HL-60/S4 treated with retinoic acid at 250 ng/mL for 4 days and 3 days (cell line): Measurements from ENCODE around the gene ITPKB.
"Not testable (repeated sequence)": the region's sequence is repeated elsewhere in the genome, so short reads cannot be mapped to it uniquely, and the experiment has no call there.

Source experiments
- in situ Hi-C: fragments of 300-500 bp; cut with MboI; formaldehyde crosslinking; loops from 2 replicates; pipeline ENCODE4 v1.7.0; 2022; ENCODE audit warnings: low sequenced_read_pairs

The ITPKB gene

DNA sequence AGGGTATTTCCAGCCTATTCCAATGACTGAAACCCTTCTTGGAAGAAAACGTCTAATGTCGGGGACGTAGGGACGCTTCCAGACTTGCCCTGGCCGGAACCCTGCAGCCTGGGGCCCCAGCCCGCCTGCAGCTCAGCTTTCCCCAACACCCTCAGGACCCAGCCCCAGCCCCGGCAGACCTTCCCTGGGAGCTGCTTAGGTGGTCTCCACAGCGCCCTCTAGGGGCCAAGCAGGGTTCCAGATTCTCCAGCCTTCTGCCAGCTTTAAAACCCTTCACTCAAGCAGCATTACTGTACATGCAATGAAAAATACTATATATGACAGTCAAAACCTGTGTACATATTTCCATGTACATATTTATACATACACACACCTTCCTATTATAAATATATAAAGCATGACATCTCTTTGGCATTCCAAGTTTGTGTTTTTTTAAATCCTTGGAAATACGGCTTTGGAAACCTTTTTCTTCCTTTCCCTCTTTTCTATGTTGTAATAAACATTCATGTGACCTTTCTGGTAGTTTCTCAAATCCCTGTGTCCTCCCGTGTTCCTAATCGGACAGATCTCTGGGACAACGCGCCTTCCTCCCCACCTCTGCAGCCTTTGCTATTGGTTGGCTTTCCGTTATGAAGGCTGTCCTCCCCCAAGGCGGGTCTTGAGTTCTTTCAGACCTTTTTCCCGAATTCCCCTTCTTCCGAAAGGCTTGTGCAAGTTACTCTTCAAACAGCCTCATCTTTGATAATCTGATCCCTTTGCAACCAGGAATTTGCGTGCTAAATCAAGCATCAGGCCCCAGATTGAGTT, 130.2 kb downstream of the ITPKB start:
- in situ Hi-C loops = no loop called here

- in situ Hi-C loops = no loop called here
These were observed 131.3 kb downstream of the ITPKB start for GRCh38 chr1:226607821-226608220.

GRCh38 chr1:226607268-226607660, 131.8 kb downstream of the ITPKB start:
- in situ Hi-C loops = no loop called here

- in situ Hi-C loops = no loop called here
These were observed 132.5 kb downstream of the ITPKB start for GRCh38 chr1:226606311-226607267.

- in situ Hi-C loops = no loop called here
These were observed 133.6 kb downstream of the ITPKB start for GRCh38 chr1:226605318-226605950.

DNA sequence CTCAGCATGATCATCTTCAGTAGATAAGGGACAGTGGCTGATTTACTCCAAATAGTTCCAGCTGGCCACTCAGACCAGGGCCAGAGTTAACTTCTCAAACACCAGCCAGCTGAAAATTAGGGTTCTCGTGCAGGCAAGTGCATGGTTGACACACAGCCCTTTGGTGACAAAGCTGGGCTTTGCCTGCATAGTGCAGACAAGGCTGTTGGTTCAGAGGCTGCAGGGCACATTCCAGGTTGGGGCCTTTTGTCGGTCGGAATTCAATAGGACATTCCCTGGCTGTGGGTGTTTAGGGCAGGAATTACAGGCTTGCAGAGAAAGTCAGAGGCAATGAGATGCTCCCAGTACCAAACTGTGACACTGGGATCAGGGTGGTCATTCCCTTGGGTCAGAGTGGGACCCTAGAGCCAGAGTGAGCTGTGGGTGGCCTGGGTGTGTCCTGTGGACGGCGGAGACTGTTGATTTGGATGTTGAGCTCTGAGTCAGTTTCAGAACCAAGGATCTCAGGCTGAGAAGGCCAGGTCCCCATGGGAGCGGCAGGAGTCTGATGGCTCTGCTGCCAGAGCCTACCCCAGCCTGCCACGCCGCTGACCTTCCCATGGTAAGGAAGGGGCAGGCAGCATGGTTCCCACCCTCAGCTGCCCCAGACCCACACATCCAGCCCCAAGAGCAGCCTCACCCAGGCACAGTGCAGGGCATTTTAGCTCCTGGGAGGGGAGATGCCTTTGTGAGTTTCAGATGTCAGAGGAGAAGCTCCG, 134.3 kb downstream of the ITPKB start:
- in situ Hi-C loops = no loop called here

GRCh38 chr1:226603858-226604559, 135.1 kb downstream of the ITPKB start:
- in situ Hi-C loops = no loop called here

GRCh38 chr1:226603022-226603857, 135.8 kb downstream of the ITPKB start:
- in situ Hi-C loops = no loop called here

DNA sequence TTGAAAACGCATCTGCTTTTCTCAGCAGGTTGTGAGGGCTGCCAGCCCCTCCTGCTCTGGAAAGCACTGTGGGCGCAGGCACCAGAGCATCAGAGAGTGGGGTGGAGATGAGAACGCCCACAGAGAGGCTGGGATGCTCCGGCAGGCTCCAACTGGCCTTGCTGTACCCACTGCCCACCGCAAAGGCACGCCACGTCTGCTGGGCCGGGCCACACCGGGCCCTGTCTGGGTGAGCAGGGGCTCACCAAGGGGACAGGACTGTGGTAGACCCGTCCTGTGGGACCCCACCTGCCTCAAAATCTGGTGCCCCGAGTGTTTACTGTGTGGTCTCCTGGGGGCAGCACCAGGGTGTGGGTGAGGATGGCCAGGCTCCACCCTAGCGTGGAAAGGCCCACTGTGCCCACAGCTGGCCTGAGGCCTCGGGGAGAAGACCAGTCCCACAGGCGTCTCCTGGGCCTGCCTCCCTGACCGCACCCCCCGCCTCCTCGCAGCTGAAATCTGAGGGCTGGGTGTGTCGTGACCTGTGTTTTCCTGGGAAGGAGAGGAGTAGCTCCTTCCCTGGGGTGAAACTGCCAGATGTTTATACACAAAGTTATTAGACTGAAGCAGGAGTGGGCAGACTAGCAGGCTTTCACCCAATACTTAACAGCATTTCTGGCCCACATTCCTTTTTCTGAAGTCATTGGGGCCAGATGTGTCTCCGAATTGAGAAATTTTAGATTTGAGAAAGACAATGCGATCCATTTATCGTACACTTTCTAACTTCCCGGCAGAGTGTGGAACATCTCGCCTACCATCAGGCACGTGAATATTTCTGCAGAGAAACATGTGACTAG, 136.7 kb downstream of the ITPKB start:
- in situ Hi-C loops = no loop called here

DNA sequence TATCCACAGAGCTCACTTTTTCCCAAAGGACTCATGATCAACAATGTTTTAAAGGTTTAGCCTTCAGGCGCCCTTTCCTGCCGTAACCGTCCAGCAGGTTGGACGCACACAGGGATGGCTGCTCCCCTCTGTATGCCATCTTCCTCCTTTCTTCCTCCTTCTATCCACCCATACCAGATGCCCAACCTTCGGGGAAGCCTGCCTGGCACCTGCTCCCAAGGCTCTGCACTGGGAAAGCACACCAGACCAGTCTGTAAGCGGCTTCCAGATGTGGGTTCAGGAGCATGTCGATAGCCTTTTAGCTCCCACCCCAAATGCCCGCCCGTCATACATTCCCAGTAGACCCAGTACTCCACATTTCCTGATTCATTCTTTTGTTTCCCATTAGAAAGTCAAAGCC, 137.6 kb downstream of the ITPKB start:
- in situ Hi-C loops = no loop called here

DNA sequence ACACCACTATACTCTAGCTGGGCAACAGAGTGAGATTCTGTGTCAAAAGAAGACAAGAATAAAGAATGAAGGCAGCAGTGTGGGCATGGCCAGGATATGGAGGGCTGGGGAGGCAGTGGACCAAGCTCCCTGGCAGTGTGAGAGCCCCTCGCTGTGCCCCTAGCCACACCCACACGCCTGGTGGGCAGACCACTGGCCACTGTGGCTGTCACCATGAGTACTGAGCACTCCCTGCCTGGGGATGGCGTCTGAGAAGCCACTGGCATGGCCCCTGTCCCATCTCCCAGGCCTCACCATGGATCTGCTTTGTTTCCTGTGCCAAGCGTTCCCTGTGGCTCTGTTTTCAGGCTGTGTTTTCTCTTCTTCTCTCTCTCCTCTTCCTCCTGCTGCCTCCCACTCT, 138.8 kb downstream of the ITPKB start:
- in situ Hi-C loops = no loop called here

DNA sequence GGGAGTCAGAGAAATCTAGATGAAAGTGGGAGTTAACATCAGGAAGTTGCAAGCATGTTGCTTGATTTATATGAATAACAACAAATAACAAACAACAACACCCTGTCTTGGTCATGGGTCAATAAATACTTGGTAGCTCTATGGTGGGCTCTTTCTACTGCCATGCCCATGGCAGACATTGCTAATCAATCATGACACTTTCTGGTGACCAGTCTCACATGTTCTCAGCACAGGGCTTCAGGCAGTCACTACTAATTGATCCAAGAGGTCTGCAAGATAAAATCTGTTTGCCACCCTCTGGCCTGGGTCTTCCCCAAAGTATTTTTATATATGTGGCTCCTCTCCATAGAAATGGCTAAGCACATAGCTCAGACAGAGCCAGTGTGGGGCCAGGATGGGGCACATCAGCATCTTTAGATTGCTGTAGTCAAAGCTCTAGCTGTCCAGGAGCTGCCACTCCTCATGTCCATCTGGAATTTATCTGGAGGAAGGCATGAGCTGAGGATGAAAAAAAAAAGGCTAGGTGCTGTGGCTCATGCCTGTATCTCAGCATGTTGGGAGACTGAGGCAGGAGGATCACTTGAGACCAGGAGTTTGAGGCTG, 139.3 kb downstream of the ITPKB start:
- in situ Hi-C loops = no loop called here

DNA sequence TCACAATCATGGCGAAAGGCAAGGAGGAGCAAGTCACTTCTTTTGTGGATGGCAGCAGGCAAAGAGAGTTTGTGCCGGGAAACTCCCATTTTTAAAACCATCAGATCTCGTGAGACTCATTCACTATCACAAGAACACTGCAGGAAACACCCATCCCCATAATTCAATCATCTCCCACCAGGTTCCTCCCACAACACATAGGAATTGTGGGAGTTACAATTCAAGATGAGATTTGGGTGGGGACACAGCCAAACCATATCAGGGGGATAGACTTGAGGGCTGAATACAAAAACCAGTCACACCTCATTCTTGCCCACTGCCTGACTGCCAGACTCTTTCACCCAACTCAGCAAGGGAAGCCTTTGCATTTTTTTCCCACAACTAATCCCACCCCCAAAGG, 140.1 kb downstream of the ITPKB start:
- in situ Hi-C loops = not testable (repeated sequence)

DNA sequence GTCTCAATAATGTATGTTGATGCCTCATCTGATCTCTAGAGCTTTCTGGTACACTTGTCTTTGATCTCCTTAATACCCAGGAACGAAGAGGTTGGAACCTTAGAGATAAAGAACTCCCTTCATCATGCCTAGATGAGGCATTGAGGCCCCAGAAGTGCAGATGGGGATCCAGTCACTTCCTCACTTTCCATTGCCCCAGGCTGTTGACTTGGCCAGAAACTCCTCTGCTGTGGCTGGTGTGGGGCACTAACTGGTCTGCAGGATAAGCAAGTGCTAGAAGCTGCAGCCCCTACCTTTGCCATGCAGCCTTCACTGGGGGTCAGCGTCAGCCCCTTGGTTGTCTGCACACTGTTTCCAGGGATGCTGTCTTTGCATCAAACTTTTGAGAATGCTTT, 140.6 kb downstream of the ITPKB start:
- in situ Hi-C loops = no loop called here

- in situ Hi-C loops = no loop called here
These were observed 141.2 kb downstream of the ITPKB start for GRCh38 chr1:226597616-226598454.

DNA sequence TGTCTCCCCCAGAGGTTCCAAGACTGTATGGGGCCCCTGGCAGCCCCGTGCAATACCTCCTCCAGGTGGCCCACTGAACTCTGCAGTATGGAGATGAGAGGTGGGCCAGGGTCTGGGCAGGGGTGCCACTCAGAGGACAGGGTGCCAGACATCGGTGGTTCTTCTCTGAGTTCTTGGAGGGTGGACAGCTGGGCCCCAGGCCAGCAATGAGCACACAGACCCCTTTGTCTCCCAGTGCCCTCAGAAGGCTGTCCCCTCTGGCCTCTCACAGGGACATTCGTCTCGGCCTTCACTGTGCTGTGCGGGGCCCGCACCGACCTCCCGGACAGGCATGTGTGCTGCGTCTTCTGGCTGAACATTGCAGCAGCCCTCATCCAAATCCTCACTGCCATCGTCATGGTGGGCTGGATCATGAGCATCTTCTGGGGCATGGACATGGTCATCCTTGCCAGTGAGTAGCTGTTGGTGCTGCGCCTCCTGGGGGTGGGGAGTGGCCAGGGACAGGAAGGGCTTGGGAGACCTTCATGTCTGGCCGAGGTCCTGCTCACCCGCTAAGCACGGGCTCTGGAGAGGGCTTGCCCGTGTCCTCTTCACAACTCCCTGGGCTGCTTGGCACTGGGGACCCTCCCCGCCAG, 142.4 kb downstream of the ITPKB start:
- in situ Hi-C loops = no loop called here

DNA sequence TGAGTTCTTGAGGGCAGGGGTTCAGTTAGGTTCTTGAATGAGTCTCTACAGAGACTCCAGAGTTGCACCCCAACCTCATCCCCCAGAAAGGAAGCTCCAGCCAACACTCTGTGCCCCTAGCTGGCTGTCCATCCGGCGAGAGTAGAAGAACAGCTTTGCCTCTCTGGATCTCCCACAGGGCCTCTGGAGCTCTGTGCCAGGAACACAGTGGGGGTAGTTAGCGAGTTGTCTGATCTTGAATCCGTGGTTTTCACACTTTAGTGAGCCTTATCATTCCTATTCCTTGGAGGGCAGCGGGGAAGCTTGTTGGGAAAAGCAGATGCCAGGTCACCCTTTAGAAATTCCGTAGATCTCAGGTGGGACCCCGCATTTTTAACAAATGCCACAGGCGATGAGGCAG, 145.5 kb downstream of the ITPKB start:
- in situ Hi-C loops = no loop called here
